K562 (cell line): ENCODE results near the gene FBXO21. TPM values are rescaled to one million over a fixed set of nuclear protein-coding genes. Genes with fewer than 3 reads are reported as not detected.

Experiments used
- ATF7 ChIP-seq: fragments of 450-650 bp; IDR thresholded peaks from 2 replicates; pipeline ENCODE4 v1.7.1; 2014; ENCODE audit warnings: mild to moderate bottlenecking, moderate library complexity
- CBX5 ChIP-seq: IDR thresholded peaks from 2 replicates; pipeline ENCODE4 v1.6.1; 2014; ENCODE audit warnings: low read depth, borderline replicate concordance
- CREM ChIP-seq: IDR thresholded peaks from 2 replicates; pipeline ENCODE4 v1.6.1; 2014; ENCODE audit warnings: antibody characterized with exemption, low read depth
- DACH1 ChIP-seq: fragments of 450-650 bp; IDR thresholded peaks from 2 replicates; pipeline ENCODE4 v1.6.1; 2018; ENCODE audit not compliant: partially characterized antibody
- DPF2 ChIP-seq: fragments of 450-650 bp; IDR thresholded peaks from 2 replicates; pipeline ENCODE4 v1.6.1; 2016
- E2F5 ChIP-seq: sonication (generic); formaldehyde crosslinking; IDR thresholded peaks from 2 replicates; pipeline ENCODE4 v1.8.0; 2022; ENCODE audit warnings: mild to moderate bottlenecking, missing genetic modification reagents
- FOXP1 ChIP-seq: sonication (generic); formaldehyde crosslinking; IDR thresholded peaks from 2 replicates; pipeline ENCODE4 v1.8.0; 2022; ENCODE audit warnings: mild to moderate bottlenecking, missing genetic modification reagents
- PTTG1 ChIP-seq: fragments of 450-650 bp; IDR thresholded peaks from 2 replicates; pipeline ENCODE4 v1.6.1; 2016; ENCODE audit warnings: low read depth, mild to moderate bottlenecking, missing genetic modification characterization, missing compliant biosample characterization
- RB1 ChIP-seq: fragments of 450-650 bp; IDR thresholded peaks from 2 replicates; pipeline ENCODE4 v1.6.1; 2017; ENCODE audit warnings: low read depth, mild to moderate bottlenecking
- TCF7L2 ChIP-seq: fragments of 150-350 bp; IDR thresholded peaks from 2 replicates; pipeline ENCODE4 v1.6.1; 2016; ENCODE audit warnings: low read depth, mild to moderate bottlenecking, low read length, moderate library complexity
- ZNF253 ChIP-seq: fragments of 250-450 bp; sonication (Bioruptor Pico); conservative IDR thresholded peaks from 2 replicates; pipeline ENCODE4 v1.6.1; 2021; ENCODE audit warnings: mild to moderate bottlenecking
- polyA plus RNA-seq, 8 experiments: library from polyadenylated mRNA; depleted of rRNA in 4 of 8; stranded (reverse) in 5 of 8; unstranded in 3 of 8; fragments of >200 nt; fragmentation: Nextera tagmentation in 2 of 8; fragmentation: Illumina TruSeq in 1 of 8; extraction: Ambion mirVana in 2 of 8; extraction: Trizol in 1 of 8; gene quantifications; 2 replicates each; pipeline versions ENCODE4 v1.2.1 to v1.2.3, GENCODE V29; 2011 to 2014; ENCODE audit warnings: inconsistent platforms in 1 of 8, missing spikeins in 1 of 8
- total RNA-seq, 7 experiments: library from RNA; depleted of rRNA in 6 of 7; stranded (reverse); fragments of >200 nt in 6 of 7; fragmentation: Illumina TruSeq in 2 of 7; extraction: Trizol in 2 of 7; gene quantifications; 2 replicates each; pipeline versions ENCODE4 v1.2.1 to v1.2.3, GENCODE V29; 2011 to 2021; ENCODE audit warnings: low replicate concordance in 1 of 7
- TF ChIP-seq, protein P1 (sequence below): fragments of 200-600 bp; sonication (generic); IDR thresholded peaks from one replicate; pipeline ENCODE4 v1.6.1; 2012; ENCODE audit warnings: mild to moderate bottlenecking, low read depth, low read length, inconsistent platforms
- TF ChIP-seq, protein P2 (sequence below), 2 experiments: IDR thresholded peaks; 2 replicates each; pipeline ENCODE4 v1.6.1; 2012; ENCODE audit warnings: improper control_type of control experiment in 2 of 2, low read depth in 2 of 2, low read length in 2 of 2, borderline replicate concordance in 1 of 2

FBXO21 gene
- total and polyA plus RNA-seq, 9 of the 15 experiments (the other 6 are each of a cell fraction or from before 2014, with no cell fraction given) = 3.0 to 50.9 (median 9.1) TPM

DNA sequence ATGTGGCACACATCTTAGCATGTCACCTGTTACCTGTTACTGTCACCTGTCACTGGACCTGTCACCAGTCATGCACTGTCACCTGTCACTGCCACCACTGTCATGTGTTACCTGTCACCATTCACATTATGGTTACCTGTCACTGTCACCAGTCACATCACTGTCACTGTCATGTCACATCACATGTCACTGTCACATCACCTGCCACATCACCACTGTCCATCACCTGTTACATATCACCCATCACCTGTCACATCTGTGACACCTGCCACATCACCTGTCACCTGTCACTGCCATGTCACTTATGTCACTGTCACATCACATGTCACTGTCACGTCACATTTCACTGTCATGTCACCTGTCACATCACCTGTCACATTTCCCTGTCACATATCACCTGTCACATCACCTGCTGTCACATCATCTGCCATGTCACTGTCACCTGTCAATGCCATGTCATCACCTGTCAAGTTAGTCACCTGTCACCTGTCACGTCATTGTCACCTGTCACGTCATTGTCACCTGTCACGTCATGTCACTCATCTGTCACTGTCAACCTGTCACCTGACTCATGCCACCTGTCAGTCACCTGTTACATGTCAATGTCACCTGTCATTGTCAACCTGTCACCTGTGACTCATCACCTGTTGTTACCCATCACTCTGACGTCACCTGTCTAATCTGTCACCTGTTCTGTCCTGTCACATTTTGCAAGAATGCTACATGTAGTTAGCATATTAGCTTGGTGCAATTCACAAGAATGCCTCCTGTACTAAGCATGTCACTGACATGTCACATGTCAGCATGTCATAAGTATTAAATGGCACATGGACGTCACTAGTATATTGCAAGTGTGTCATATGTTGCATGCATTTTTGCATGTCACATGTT is 62.1 kb downstream of the FBXO21 start (continued):
- TF ChIP-seq, protein P1, sequence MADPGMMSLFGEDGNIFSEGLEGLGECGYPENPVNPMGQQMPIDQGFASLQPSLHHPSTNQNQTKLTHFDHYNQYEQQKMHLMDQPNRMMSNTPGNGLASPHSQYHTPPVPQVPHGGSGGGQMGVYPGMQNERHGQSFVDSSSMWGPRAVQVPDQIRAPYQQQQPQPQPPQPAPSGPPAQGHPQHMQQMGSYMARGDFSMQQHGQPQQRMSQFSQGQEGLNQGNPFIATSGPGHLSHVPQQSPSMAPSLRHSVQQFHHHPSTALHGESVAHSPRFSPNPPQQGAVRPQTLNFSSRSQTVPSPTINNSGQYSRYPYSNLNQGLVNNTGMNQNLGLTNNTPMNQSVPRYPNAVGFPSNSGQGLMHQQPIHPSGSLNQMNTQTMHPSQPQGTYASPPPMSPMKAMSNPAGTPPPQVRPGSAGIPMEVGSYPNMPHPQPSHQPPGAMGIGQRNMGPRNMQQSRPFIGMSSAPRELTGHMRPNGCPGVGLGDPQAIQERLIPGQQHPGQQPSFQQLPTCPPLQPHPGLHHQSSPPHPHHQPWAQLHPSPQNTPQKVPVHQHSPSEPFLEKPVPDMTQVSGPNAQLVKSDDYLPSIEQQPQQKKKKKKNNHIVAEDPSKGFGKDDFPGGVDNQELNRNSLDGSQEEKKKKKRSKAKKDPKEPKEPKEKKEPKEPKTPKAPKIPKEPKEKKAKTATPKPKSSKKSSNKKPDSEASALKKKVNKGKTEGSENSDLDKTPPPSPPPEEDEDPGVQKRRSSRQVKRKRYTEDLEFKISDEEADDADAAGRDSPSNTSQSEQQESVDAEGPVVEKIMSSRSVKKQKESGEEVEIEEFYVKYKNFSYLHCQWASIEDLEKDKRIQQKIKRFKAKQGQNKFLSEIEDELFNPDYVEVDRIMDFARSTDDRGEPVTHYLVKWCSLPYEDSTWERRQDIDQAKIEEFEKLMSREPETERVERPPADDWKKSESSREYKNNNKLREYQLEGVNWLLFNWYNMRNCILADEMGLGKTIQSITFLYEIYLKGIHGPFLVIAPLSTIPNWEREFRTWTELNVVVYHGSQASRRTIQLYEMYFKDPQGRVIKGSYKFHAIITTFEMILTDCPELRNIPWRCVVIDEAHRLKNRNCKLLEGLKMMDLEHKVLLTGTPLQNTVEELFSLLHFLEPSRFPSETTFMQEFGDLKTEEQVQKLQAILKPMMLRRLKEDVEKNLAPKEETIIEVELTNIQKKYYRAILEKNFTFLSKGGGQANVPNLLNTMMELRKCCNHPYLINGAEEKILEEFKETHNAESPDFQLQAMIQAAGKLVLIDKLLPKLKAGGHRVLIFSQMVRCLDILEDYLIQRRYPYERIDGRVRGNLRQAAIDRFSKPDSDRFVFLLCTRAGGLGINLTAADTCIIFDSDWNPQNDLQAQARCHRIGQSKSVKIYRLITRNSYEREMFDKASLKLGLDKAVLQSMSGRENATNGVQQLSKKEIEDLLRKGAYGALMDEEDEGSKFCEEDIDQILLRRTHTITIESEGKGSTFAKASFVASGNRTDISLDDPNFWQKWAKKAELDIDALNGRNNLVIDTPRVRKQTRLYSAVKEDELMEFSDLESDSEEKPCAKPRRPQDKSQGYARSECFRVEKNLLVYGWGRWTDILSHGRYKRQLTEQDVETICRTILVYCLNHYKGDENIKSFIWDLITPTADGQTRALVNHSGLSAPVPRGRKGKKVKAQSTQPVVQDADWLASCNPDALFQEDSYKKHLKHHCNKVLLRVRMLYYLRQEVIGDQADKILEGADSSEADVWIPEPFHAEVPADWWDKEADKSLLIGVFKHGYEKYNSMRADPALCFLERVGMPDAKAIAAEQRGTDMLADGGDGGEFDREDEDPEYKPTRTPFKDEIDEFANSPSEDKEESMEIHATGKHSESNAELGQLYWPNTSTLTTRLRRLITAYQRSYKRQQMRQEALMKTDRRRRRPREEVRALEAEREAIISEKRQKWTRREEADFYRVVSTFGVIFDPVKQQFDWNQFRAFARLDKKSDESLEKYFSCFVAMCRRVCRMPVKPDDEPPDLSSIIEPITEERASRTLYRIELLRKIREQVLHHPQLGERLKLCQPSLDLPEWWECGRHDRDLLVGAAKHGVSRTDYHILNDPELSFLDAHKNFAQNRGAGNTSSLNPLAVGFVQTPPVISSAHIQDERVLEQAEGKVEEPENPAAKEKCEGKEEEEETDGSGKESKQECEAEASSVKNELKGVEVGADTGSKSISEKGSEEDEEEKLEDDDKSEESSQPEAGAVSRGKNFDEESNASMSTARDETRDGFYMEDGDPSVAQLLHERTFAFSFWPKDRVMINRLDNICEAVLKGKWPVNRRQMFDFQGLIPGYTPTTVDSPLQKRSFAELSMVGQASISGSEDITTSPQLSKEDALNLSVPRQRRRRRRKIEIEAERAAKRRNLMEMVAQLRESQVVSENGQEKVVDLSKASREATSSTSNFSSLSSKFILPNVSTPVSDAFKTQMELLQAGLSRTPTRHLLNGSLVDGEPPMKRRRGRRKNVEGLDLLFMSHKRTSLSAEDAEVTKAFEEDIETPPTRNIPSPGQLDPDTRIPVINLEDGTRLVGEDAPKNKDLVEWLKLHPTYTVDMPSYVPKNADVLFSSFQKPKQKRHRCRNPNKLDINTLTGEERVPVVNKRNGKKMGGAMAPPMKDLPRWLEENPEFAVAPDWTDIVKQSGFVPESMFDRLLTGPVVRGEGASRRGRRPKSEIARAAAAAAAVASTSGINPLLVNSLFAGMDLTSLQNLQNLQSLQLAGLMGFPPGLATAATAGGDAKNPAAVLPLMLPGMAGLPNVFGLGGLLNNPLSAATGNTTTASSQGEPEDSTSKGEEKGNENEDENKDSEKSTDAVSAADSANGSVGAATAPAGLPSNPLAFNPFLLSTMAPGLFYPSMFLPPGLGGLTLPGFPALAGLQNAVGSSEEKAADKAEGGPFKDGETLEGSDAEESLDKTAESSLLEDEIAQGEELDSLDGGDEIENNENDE = no peak
- TF ChIP-seq DACH1 = no peak
- TF ChIP-seq, protein P2, sequence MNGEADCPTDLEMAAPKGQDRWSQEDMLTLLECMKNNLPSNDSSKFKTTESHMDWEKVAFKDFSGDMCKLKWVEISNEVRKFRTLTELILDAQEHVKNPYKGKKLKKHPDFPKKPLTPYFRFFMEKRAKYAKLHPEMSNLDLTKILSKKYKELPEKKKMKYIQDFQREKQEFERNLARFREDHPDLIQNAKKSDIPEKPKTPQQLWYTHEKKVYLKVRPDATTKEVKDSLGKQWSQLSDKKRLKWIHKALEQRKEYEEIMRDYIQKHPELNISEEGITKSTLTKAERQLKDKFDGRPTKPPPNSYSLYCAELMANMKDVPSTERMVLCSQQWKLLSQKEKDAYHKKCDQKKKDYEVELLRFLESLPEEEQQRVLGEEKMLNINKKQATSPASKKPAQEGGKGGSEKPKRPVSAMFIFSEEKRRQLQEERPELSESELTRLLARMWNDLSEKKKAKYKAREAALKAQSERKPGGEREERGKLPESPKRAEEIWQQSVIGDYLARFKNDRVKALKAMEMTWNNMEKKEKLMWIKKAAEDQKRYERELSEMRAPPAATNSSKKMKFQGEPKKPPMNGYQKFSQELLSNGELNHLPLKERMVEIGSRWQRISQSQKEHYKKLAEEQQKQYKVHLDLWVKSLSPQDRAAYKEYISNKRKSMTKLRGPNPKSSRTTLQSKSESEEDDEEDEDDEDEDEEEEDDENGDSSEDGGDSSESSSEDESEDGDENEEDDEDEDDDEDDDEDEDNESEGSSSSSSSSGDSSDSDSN (IDR thresholded peaks at IDR 0.05; ENCODE audit: borderline replicate concordance in 1 of 2, low read depth in 2 of 2, low read length in 2 of 2) = no peak
- TF ChIP-seq DPF2 = no peak
- peak; percentile 91 for TF ChIP-seq FOXP1
- TF ChIP-seq RB1 = no peak
- TF ChIP-seq ATF7 = no peak
- TF ChIP-seq PTTG1 (tag) = no peak
- peak; percentile 85; the same call in 1 of the 2 replicates for TF ChIP-seq CBX5
- peak; percentile 48; the same call in 1 of the 2 replicates for TF ChIP-seq CREM
- TF ChIP-seq TCF7L2 = no peak
- peak; percentile 68; the same call in 1 of the 2 replicates for TF ChIP-seq E2F5
- no peak for TF ChIP-seq ZNF253 (CRISPR knock-in tag)
